ENCODE data around the gene GNAT2.

Gene GNAT2

DNA sequence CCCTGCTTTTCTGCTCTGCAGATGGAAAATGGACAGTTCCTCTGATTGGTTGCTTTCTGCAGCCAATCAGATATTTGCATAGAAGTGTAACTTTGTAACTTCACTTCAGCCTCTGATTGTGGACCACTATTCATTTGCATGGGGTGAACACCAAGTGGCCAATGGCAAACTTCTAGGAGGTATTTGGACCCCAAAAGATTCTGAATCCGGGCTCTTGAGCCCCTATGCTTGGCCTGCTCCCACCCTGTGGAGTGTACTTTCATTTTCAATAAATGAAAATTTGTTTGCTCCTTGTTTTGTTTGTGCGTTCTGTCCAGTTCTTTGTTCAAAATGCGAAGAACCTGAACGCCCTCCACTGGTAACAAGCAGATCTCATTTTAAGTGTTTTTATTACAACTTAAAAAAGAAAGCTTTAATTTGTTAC lies 30.1 kb upstream of the GNAT2 start:
- Histone ChIP-seq H3K36me3 (ENCODE audit: insufficient read depth, low read length) (no peaks in the 10 kb centered on the region), H3K4me1 (ENCODE audit: insufficient read depth, low read length, severe bottlenecking) (peaks cover 7% of the 10 kb centered on the region), H3K27me3 (ENCODE audit: insufficient read depth, low read length) (0 out of 2 replicates have a peak, but pooled peaks cover under 1% of the 10 kb centered on the region), H3K27ac (ENCODE audit: low read depth, low read length, poor library complexity, severe bottlenecking) (no peak overlapping the region), H3K79me2 (ENCODE audit: insufficient read depth, low read length) (no peaks in the 10 kb centered on the region), H3K4me3 (ENCODE audit: low read depth, low read length, poor library complexity, severe bottlenecking) (no peak overlapping the region), H3K9ac (ENCODE audit: low read length) (no peak overlapping the region), H3F3A (ENCODE audit: insufficient read depth, low read length) (0 out of 2 replicates have a peak, but pooled peaks cover 3% of the 10 kb centered on the region), H3K4me2 (ENCODE audit: low read length) (no peak overlapping the region), H3K9me3 (ENCODE audit: low read length) (no peaks in the 10 kb centered on the region), H2AFZ (ENCODE audit: low read length) (no peak overlapping the region), H4K20me1 (ENCODE audit: insufficient read depth, low read length) (no peaks in the 10 kb centered on the region), H3K9me2 (ENCODE audit: low read depth, low read length) (no peaks in the 10 kb centered on the region)
- TF ChIP-seq, protein P1, sequence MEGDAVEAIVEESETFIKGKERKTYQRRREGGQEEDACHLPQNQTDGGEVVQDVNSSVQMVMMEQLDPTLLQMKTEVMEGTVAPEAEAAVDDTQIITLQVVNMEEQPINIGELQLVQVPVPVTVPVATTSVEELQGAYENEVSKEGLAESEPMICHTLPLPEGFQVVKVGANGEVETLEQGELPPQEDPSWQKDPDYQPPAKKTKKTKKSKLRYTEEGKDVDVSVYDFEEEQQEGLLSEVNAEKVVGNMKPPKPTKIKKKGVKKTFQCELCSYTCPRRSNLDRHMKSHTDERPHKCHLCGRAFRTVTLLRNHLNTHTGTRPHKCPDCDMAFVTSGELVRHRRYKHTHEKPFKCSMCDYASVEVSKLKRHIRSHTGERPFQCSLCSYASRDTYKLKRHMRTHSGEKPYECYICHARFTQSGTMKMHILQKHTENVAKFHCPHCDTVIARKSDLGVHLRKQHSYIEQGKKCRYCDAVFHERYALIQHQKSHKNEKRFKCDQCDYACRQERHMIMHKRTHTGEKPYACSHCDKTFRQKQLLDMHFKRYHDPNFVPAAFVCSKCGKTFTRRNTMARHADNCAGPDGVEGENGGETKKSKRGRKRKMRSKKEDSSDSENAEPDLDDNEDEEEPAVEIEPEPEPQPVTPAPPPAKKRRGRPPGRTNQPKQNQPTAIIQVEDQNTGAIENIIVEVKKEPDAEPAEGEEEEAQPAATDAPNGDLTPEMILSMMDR (IDR thresholded peaks at IDR 0.05; ENCODE audit: low read length), result peak; percentile 27; the same call in 1 of the 2 replicates
- TF ChIP-seq EZH2 (IDR thresholded peaks at IDR 0.05; ENCODE audit: borderline replicate concordance, low read length), result no peak

DNA sequence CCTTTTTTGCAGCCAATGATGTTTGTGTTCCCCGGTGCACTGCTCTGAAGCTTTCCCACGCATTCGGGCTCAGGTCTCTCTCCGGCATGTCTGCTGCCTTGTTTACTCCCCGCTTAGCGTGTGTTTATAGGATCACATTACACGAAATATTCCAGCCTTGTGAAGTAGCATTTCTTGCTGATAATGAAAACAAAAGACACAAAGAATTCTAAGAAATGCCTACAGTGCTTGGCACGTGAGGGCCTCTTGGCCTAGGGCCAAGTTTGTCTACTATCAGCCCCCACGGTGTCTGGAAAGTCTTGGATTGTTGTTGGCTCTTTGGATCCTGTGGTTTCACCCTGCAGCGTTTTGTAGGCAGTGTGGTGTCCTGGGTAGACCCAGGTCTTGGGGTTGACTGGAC lies 25.3 kb upstream of the GNAT2 start:
- Histone ChIP-seq H3K4me3 (ENCODE audit: low read depth, low read length, poor library complexity, severe bottlenecking) (no peak overlapping the region), H3K27ac (ENCODE audit: low read depth, low read length, poor library complexity, severe bottlenecking) (no peak overlapping the region), H2AFZ (ENCODE audit: low read length) (no peak overlapping the region), H3K27me3 (ENCODE audit: insufficient read depth, low read length) (no peaks in the 10 kb centered on the region), H3K9me3 (ENCODE audit: low read length) (no peaks in the 10 kb centered on the region), H3K79me2 (ENCODE audit: insufficient read depth, low read length) (no peaks in the 10 kb centered on the region), H3K36me3 (ENCODE audit: insufficient read depth, low read length) (no peaks in the 10 kb centered on the region), H3K4me1 (ENCODE audit: insufficient read depth, low read length, severe bottlenecking) (peaks cover 6% of the 10 kb centered on the region), H3K9me2 (ENCODE audit: low read depth, low read length) (no peaks in the 10 kb centered on the region), H3F3A (ENCODE audit: insufficient read depth, low read length) (no peaks in the 10 kb centered on the region), H3K4me2 (ENCODE audit: low read length) (no peak overlapping the region), H4K20me1 (ENCODE audit: insufficient read depth, low read length) (no peaks in the 10 kb centered on the region), H3K9ac (ENCODE audit: low read length) (no peak overlapping the region)
- no peak for TF ChIP-seq EZH2 (IDR thresholded peaks at IDR 0.05; ENCODE audit: borderline replicate concordance, low read length)
- TF ChIP-seq, protein P1 (IDR thresholded peaks at IDR 0.05; ENCODE audit: low read length), result no peak

DNA sequence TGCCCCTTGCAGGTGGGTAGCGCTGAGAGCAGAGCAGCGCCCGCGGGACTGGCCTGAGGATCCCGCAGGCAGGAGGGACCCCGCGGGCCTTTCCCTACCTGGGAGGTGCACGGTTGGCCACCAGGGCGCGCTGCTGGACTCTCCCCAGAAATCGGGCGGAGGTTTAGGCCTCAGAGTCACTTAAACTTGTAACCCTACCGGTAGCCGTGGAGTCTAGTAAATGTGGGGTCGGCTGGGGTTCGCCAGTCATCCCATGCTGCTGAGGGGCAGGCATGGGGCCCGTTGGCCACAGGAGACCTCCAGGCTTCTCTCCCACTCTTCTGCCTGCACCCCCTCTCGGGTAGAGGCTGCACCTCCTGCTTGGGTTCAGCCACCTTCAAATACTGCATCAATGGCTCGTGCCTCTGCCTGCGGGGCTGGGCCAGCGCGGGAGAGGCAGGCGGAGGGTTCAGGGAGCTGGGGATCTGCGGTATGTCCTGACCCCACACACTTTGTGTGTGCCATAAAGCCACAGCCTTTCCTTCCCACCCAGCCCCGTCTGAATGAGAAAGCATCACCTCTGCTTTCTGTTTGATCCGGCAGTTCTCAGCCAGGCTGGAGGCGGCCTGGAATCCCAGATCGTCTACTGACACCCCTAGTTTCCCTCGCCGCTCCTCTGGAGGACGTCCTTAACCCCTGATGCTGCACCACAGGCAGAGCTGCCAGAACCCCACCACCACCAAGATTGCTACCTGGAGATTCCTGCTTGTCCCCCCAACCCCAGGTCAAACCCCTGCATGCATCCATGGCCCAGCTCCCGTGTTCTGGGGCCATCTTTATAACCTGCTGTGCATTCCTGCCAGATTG lies 24.2 kb upstream of the GNAT2 start:
- no peaks in the 10 kb centered on the region for H3K9me2 ChIP-seq (ENCODE audit: low read depth, low read length)
- no peak overlapping the region for H3K4me3 ChIP-seq (ENCODE audit: low read depth, low read length, poor library complexity, severe bottlenecking)

More for the DNA sequence above, 24.2 kb upstream of the GNAT2 start:
- H3K27ac ChIP-seq (ENCODE audit: low read depth, low read length, poor library complexity, severe bottlenecking), result no peak overlapping the region
- no peaks in the 10 kb centered on the region for H3K27me3 ChIP-seq (ENCODE audit: insufficient read depth, low read length)
- TF ChIP-seq, protein P1 (IDR thresholded peaks at IDR 0.05; ENCODE audit: low read length), result peak; percentile 85
- no peak for TF ChIP-seq EZH2 (IDR thresholded peaks at IDR 0.05; ENCODE audit: borderline replicate concordance, low read length)
- no peak overlapping the region for H2AFZ ChIP-seq (ENCODE audit: low read length)
- H3K4me1 ChIP-seq (ENCODE audit: insufficient read depth, low read length, severe bottlenecking), result no peaks in the 10 kb centered on the region
- H3K36me3 ChIP-seq (ENCODE audit: insufficient read depth, low read length), result no peaks in the 10 kb centered on the region
- no peaks in the 10 kb centered on the region for H3F3A ChIP-seq (ENCODE audit: insufficient read depth, low read length)
- no peaks in the 10 kb centered on the region for H3K79me2 ChIP-seq (ENCODE audit: insufficient read depth, low read length)
- no peaks in the 10 kb centered on the region for H4K20me1 ChIP-seq (ENCODE audit: insufficient read depth, low read length)
- no peak overlapping the region; the same call in 1 of the 2 replicates for H3K4me2 ChIP-seq (ENCODE audit: low read length)
- H3K9ac ChIP-seq (ENCODE audit: low read length), result no peak overlapping the region
- no peaks in the 10 kb centered on the region for H3K9me3 ChIP-seq (ENCODE audit: low read length)
